ENCODE results near the gene RDH5. TPM values are rescaled to one million over a fixed set of nuclear protein-coding genes. Genes with fewer than 3 reads are reported as not detected.

The RDH5 gene
- total and polyA plus RNA-seq, 2 of the 13 experiments (the other 11 are each of a cell fraction or from before 2014, with no cell fraction given) = 2.6 to 5.7 TPM

GRCh38 chr12:55728939-55729818, 9.0 kb downstream of the RDH5 start, which contains the start of gene CD63 (continued):
- TF ChIP-seq ARID5B (CRISPR knock-in tag; IDR thresholded peaks at IDR 0.05) (peak; percentile 60; the same call in 1 of the 2 replicates), KDM2A (CRISPR knock-in tag; IDR thresholded peaks at IDR 0.05; ENCODE audit: borderline replicate concordance, low read depth) (peak; percentile 57), STAT5B (CRISPR knock-in tag; IDR thresholded peaks at IDR 0.05) (no peak), ZNF678 (CRISPR knock-in tag; IDR thresholded peaks at IDR 0.05) (no peak), PRMT3 (CRISPR knock-in tag; IDR thresholded peaks at IDR 0.05; ENCODE audit: borderline replicate concordance, low read depth) (no peak), LBX2 (CRISPR knock-in tag; IDR thresholded peaks at IDR 0.05; ENCODE audit: borderline replicate concordance) (no peak), ZNF432 (CRISPR knock-in tag; IDR thresholded peaks at IDR 0.05; ENCODE audit: borderline replicate concordance) (no peak), SIN3A (IDR thresholded peaks at IDR 0.05; ENCODE audit: borderline replicate concordance, low read depth, low read length) (peak; percentile 33; the same call in 1 of the 2 replicates), MYPOP (CRISPR knock-in tag; IDR thresholded peaks at IDR 0.05) (0 out of 2 replicates have a peak, but pooled peaks have one; percentile 64), PLRG1 (conservative IDR thresholded peaks at IDR 0.05) (no peak), TRAFD1 (CRISPR knock-in tag; IDR thresholded peaks at IDR 0.05; ENCODE audit: borderline replicate concordance) (peak; percentile 47; the same call in 1 of the 2 replicates), REST (IDR thresholded peaks at IDR 0.05; ENCODE audit: borderline replicate concordance in 1 of 2, low read depth in 1 of 2, low read length in 2 of 2) (no peak), HOXA9 (CRISPR knock-in tag; IDR thresholded peaks at IDR 0.05; ENCODE audit: borderline replicate concordance) (no peak), ZFP90 (CRISPR knock-in tag; IDR thresholded peaks at IDR 0.05; ENCODE audit: borderline replicate concordance) (peak; percentile 77)
